Keratinocyte (primary cell): ENCODE data around the gene CHST8.

Source experiments
- EZH2 ChIP-seq: IDR thresholded peaks from one replicate; pipeline ENCODE4 v1.6.1; 2012; ENCODE audit warnings: inconsistent platforms, mild to moderate bottlenecking, low read length, moderate library complexity
- TF ChIP-seq, protein P1 (sequence below), 3 experiments: IDR thresholded peaks in 1 of 3; conservative IDR thresholded peaks in 1 of 3; optimal IDR thresholded peaks in 1 of 3; 2 replicates in 2 of 3; 3 replicates in 1 of 3; pipeline versions ENCODE3 to v1.5.1; 2011; ENCODE audit warnings: low read length in 3 of 3, mild to moderate bottlenecking in 3 of 3, moderate library complexity in 2 of 3, control low read depth in 1 of 3, inconsistent platforms in 1 of 3; ENCODE audit not compliant: insufficient read depth in 2 of 3; ENCODE audit errors: extremely low read depth in 1 of 3

DNA sequence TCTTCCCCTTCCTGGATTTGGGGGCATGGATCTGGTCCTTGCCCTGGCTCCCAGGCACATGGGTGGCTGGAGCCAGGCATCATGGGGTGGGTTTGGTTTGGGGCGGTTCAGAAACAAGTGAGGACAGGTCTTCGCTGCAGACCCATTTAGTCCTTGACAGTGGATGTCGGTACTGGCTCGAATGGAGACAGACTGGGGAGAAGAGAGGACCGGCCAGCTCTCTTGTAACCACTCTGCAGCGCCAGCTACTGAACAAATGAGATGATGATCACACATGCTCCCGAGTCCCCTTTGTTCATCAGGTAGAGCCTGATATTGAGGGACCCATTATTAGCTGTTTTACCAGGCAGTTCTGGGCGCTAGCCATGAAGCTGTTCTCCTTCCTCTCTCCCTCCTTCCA lies 64.5 kb downstream of the CHST8 start:
- TF ChIP-seq, protein P1, sequence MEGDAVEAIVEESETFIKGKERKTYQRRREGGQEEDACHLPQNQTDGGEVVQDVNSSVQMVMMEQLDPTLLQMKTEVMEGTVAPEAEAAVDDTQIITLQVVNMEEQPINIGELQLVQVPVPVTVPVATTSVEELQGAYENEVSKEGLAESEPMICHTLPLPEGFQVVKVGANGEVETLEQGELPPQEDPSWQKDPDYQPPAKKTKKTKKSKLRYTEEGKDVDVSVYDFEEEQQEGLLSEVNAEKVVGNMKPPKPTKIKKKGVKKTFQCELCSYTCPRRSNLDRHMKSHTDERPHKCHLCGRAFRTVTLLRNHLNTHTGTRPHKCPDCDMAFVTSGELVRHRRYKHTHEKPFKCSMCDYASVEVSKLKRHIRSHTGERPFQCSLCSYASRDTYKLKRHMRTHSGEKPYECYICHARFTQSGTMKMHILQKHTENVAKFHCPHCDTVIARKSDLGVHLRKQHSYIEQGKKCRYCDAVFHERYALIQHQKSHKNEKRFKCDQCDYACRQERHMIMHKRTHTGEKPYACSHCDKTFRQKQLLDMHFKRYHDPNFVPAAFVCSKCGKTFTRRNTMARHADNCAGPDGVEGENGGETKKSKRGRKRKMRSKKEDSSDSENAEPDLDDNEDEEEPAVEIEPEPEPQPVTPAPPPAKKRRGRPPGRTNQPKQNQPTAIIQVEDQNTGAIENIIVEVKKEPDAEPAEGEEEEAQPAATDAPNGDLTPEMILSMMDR (optimal IDR thresholded peaks at IDR 0.05 in 1 of 3, IDR thresholded peaks at IDR 0.05 in 1 of 3, conservative IDR thresholded peaks at IDR 0.05 in 1 of 3; ENCODE audit: extremely low read depth in 1 of 3, insufficient read depth in 2 of 3, low read length in 3 of 3): no peak
- TF ChIP-seq EZH2: no peak
